ENCODE measurements around the gene DAZAP1.

GRCh38 chr19:1456121-1456900 lies 48.9 kb downstream of the DAZAP1 start:
- TF ChIP-seq CTCF (IDR thresholded peaks at IDR 0.05) = no peak
- no peak for TF ChIP-seq POLR2A (IDR thresholded peaks at IDR 0.05)
